ENCODE data around the gene MVB12B.

DNA sequence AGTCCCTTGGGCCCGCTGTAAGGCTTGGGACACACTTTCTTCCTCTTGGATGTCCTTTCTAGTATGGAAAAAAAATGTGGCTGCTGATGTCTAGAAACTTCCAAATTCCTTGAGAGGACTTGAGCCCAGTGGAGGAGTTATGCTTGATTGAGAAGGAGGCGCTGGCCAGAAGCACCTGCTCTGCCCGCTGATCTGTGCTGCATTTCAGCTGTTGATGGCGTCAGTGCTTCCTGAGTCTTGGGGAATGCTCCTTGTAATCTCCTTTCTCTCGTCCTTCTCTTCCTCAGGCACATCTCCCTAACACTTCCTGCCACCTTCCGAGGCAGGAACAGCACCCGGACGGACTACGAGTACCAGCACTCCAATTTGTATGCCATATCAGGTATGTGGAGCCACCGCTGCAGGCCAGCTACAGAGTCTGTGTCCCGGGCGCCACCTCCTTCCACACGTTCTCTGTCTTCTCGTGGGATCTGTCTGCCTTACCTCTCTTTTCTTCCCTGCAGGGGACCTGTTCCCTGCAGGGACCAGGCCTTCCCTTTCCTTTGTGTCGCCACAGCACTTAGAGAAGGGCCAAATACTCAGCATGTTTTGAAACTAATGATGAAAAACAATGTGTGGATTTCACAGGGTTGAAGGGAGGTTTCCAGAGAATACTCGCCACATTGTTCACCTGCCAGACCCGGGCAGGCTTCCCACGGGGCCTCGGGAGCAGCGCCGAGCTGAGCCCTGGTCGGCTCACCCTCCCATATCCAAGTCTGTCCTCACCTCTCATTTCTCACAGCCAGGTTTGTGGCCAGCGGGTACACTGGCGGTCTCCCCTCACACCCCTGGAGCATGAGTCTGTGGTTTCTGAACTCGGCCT is 95.2 kb downstream of the MVB12B start:
- TF ChIP-seq CTCF (IDR thresholded peaks at IDR 0.05) (no peak), POLR2A (IDR thresholded peaks at IDR 0.05) (no peak)
